B cell (primary cell): ENCODE measurements around the gene CDH7. TPM values are rescaled to one million over a fixed set of nuclear protein-coding genes. Genes with fewer than 3 reads are reported as not detected.

ENCODE experiments used
- ATAC-seq: fragments of 200-7000 bp; cut with Tn5 transposase; one replicate; pipeline ENCODE4 v1.10.0; 2021; ENCODE audit warnings: low read depth, mild to moderate bottlenecking, moderate number of reproducible peaks, moderate library complexity
- CTCF ChIA-PET: fragments of 350-600 bp; sonication (Branson Sonifier 250); formaldehyde crosslinking; loops from one replicate; lab custom pipeline; 2021; ENCODE audit warnings: antibody characterized with exemption, inconsistent platforms; lab: Charles Lee
- POLR2A ChIA-PET: fragments of 350-600 bp; sonication (Branson Sonifier 250); formaldehyde crosslinking; loops from one replicate; lab custom pipeline; 2021; ENCODE audit warnings: antibody characterized with exemption; lab: Charles Lee
- DNase-seq: peaks from one replicate; pipeline ENCODE4 v3.0.0; 2013
- H2AFZ ChIP-seq: 2 replicates; pipeline ENCODE4 v1.6.1; 2012; ENCODE audit warnings: mild to moderate bottlenecking, low read depth, low read length; ENCODE audit not compliant: insufficient read depth, poor library complexity, severe bottlenecking
- H3K27ac ChIP-seq, 2 donors: 1 replicate in 1 of 2; 2 replicates in 1 of 2; pipeline ENCODE4 v1.5.1; 2012 to 2013; ENCODE audit warnings: low read length in 2 of 2, mild to moderate bottlenecking in 2 of 2, moderate library complexity in 1 of 2
- H3K27me3 ChIP-seq, 4 experiments: fragments of 200-600 bp in 1 of 4; sonication (generic) in 1 of 4; replicated peaks in 1 of 4; 1 replicate in 2 of 4; 2 replicates in 2 of 4; pipeline versions ENCODE4 v1.6.1 to v1.7.0; 2013 to 2016; ENCODE audit warnings: low read length in 3 of 4, mild to moderate bottlenecking in 2 of 4, mixed read lengths in 1 of 4, moderate library complexity in 1 of 4; ENCODE audit not compliant: insufficient read depth in 4 of 4, control insufficient read depth in 3 of 4; ENCODE audit errors: control extremely low read depth in 1 of 4
- H3K36me3 ChIP-seq, 2 experiments: replicated peaks in 1 of 2; 1 replicate in 1 of 2; 2 replicates in 1 of 2; pipeline versions ENCODE4 v1.6.1 to v1.7.1; 2013; ENCODE audit warnings: low read length in 1 of 2; ENCODE audit not compliant: insufficient read depth in 2 of 2, control insufficient read depth in 1 of 2; ENCODE audit errors: control extremely low read depth in 1 of 2, extremely low read depth in 1 of 2
- H3K4me1 ChIP-seq, 2 donors: fragments of 200-600 bp in 1 of 2; sonication (generic) in 1 of 2; 1 replicate in 1 of 2; 2 replicates in 1 of 2; pipeline versions ENCODE4 v1.5.1 to v1.6.1; 2013 to 2017; ENCODE audit warnings: low read length in 2 of 2; ENCODE audit not compliant: control insufficient read depth in 2 of 2, insufficient read depth in 2 of 2
- H3K4me2 ChIP-seq: replicated peaks from 2 replicates; pipeline ENCODE3; 2012; ENCODE audit warnings: mild to moderate bottlenecking, low read depth, low read length; ENCODE audit not compliant: poor library complexity, severe bottlenecking
- H3K4me3 ChIP-seq, 5 experiments: fragments of 200-600 bp in 1 of 5; sonication (generic) in 1 of 5; 1 replicate in 3 of 5; 2 replicates in 2 of 5; pipeline versions ENCODE4 v1.5.1 to v1.7.0; 2011 to 2016; ENCODE audit warnings: low read length in 4 of 5, mild to moderate bottlenecking in 4 of 5, low read depth in 2 of 5, control low read depth in 1 of 5, moderate library complexity in 1 of 5; ENCODE audit not compliant: insufficient read depth in 1 of 5; ENCODE audit errors: control extremely low read depth in 1 of 5, extremely low read depth in 1 of 5
- H3K79me2 ChIP-seq: fragments of 200-600 bp; sonication (generic); one replicate; pipeline ENCODE4 v1.6.0; 2016; ENCODE audit warnings: low read length; ENCODE audit not compliant: control insufficient read depth, insufficient read depth
- H3K9ac ChIP-seq: fragments of 200-600 bp; sonication (generic); 2 replicates; pipeline ENCODE4 v1.6.1; 2017; ENCODE audit warnings: mild to moderate bottlenecking, low read length, moderate library complexity
- H3K9me3 ChIP-seq, 3 donors: one replicate each; pipeline versions ENCODE4 v1.6.1 to v1.7.1; 2013; ENCODE audit warnings: low read length in 2 of 3; ENCODE audit not compliant: control insufficient read depth in 2 of 3, insufficient read depth in 1 of 3; ENCODE audit errors: control extremely low read depth in 1 of 3
- H4K20me1 ChIP-seq: 2 replicates; pipeline ENCODE4 v1.6.0; 2012; ENCODE audit warnings: mild to moderate bottlenecking, low read length; ENCODE audit not compliant: insufficient read depth, control insufficient read depth, poor library complexity, severe bottlenecking
- H3K27ac Mint-ChIP-seq: one replicate; pipeline ENCODE4 v1.8.0; 2021; ENCODE audit warnings: mixed read lengths
- H3K27me3 Mint-ChIP-seq: one replicate; pipeline ENCODE4 v1.8.0; 2021; ENCODE audit warnings: mixed read lengths
- H3K4me1 Mint-ChIP-seq: one replicate; pipeline ENCODE4 v1.8.0; 2021; ENCODE audit warnings: mixed read lengths
- H3K4me3 Mint-ChIP-seq: one replicate; pipeline ENCODE4 v1.8.0; 2021; ENCODE audit warnings: mixed read lengths
- H3K9me3 Mint-ChIP-seq: one replicate; pipeline ENCODE4 v1.8.0; 2022; ENCODE audit warnings: mixed read lengths; ENCODE audit not compliant: insufficient read depth
- CTCF ChIP-seq: fragments of 200-600 bp; IDR thresholded peaks from one replicate; pipeline ENCODE4 v1.8.0; 2022; ENCODE audit warnings: antibody characterized with exemption, mild to moderate bottlenecking
- EZH2 ChIP-seq: IDR thresholded peaks from 2 replicates; pipeline ENCODE4 v1.6.1; 2012; ENCODE audit warnings: borderline replicate concordance, low read depth, mild to moderate bottlenecking, moderate library complexity, low read length; ENCODE audit not compliant: insufficient read depth, poor library complexity, severe bottlenecking
- WGBS: methylation state at CpG from one replicate; pipeline ENCODE4 v1.1.5; 2013; ENCODE audit warnings: missing lambda C conversion rate; ENCODE audit not compliant: insufficient coverage; 5-methylcytosine and 5-hydroxymethylcytosine counted together
- intact Hi-C: fragments of 100-400 bp; cut with micrococcal nuclease; formaldehyde crosslinking; loops from one replicate; pipeline ENCODE4 v1.10.0; 2022
- polyA plus RNA-seq: library from polyadenylated mRNA; depleted of rRNA; stranded (reverse); fragments of >200 nt; gene quantifications from 2 replicates; pipeline ENCODE4 v1.2.3, GENCODE V29; 2012
- total RNA-seq, 2 donors: library from RNA; stranded (reverse); fragments of 120-200 nt in 1 of 2; gene quantifications; 1 replicate in 1 of 2; 2 replicates in 1 of 2; pipeline versions ENCODE4 v1.2.3 to v1.2.4, GENCODE V29; 2013 to 2022

CDH7 gene
- total and polyA plus RNA-seq, 2 donors (not counting 1 experiment from before 2014, with no cell fraction given) = not detected

GRCh38 chr18:65792456-65793074 is 41.8 kb downstream of the CDH7 start:
- POLR2A ChIA-PET = no interaction called here
- no peaks in the 10 kb centered on the region for H3K9me3 ChIP-seq
- no peak for TF ChIP-seq EZH2
- DNase-seq (no peak), ATAC-seq (no peak)
- no peak overlapping the region for H2AFZ ChIP-seq
- WGBS = 80% methylated on average over 1 of the region's 4 CpGs
- intact Hi-C loops = no loop called here
- no peak overlapping the region for H3K4me2 ChIP-seq
- H3K4me3 Mint-ChIP-seq = no peak overlapping the region
- H3K27me3 Mint-ChIP-seq = no peaks in the 10 kb centered on the region
- no peak overlapping the region for H3K27ac Mint-ChIP-seq
- H4K20me1 ChIP-seq = no peaks in the 10 kb centered on the region
- no peaks in the 10 kb centered on the region for H3K4me1 ChIP-seq
- H3K9me3 Mint-ChIP-seq = no peaks in the 10 kb centered on the region
- H3K4me1 Mint-ChIP-seq = no peaks in the 10 kb centered on the region
- no peak overlapping the region for H3K4me3 ChIP-seq
- H3K27ac ChIP-seq = no peak overlapping the region
- no peaks in the 10 kb centered on the region for H3K79me2 ChIP-seq
- no peaks in the 10 kb centered on the region for H3K27me3 ChIP-seq
- no peak overlapping the region for H3K9ac ChIP-seq
- H3K36me3 ChIP-seq = no peaks in the 10 kb centered on the region
- CTCF ChIA-PET = no interaction called here

DNA sequence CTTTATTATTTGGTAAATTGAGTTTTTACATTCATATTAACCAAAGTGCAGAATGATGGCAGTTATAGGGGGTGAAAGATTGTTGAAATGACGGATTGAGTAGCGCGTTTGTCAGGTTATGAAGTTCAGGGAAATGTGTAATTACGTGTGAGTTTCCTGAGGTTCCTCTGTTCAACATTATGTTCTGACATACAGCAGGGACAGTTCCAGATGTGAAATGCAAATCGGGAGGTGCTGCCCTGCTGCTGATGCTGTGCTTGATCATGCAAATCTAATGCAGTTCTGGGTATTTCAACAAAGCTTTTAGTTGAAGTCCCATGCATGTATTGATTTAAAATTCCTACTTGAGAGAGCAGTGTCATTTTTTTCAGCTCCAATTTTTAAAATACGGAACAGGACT is 57.9 kb downstream of the CDH7 start:
- Histone ChIP-seq H4K20me1 (no peaks in the 10 kb centered on the region), H3K9ac (no peak overlapping the region), H3K79me2 (no peaks in the 10 kb centered on the region), H3K4me3 (no peak overlapping the region), H3K36me3 (no peaks in the 10 kb centered on the region), H2AFZ (no peak overlapping the region), H3K4me2 (no peak overlapping the region), H3K27me3 (no peaks in the 10 kb centered on the region), H3K9me3 (no peaks in the 10 kb centered on the region), H3K4me1 (no peaks in the 10 kb centered on the region), H3K27ac (no peak overlapping the region)
- H3K4me3 Mint-ChIP-seq = no peak overlapping the region
- ChIA-PET POLR2A (no interaction called here), CTCF (no interaction called here)
- DNase-seq (no peak), ATAC-seq (no peak)
- H3K4me1 Mint-ChIP-seq = no peaks in the 10 kb centered on the region
- peaks cover 3% of the 10 kb centered on the region for H3K9me3 Mint-ChIP-seq
- H3K27ac Mint-ChIP-seq = no peak overlapping the region
- no peaks in the 10 kb centered on the region for H3K27me3 Mint-ChIP-seq
- TF ChIP-seq CTCF (no peak), EZH2 (no peak)
- intact Hi-C loops = no loop called here
- WGBS = 53% methylated on average over 5 of the region's 6 CpGs
